NCI-H748 treated with DMSO at 0.1 percent for 48 hours (cell line): ENCODE data around the gene C5orf46.

Experiments used
- DNase-seq: peaks from one replicate; lab custom pipeline; 2025; lab: John Stamatoyannopoulos, UW

The C5orf46 gene

DNA sequence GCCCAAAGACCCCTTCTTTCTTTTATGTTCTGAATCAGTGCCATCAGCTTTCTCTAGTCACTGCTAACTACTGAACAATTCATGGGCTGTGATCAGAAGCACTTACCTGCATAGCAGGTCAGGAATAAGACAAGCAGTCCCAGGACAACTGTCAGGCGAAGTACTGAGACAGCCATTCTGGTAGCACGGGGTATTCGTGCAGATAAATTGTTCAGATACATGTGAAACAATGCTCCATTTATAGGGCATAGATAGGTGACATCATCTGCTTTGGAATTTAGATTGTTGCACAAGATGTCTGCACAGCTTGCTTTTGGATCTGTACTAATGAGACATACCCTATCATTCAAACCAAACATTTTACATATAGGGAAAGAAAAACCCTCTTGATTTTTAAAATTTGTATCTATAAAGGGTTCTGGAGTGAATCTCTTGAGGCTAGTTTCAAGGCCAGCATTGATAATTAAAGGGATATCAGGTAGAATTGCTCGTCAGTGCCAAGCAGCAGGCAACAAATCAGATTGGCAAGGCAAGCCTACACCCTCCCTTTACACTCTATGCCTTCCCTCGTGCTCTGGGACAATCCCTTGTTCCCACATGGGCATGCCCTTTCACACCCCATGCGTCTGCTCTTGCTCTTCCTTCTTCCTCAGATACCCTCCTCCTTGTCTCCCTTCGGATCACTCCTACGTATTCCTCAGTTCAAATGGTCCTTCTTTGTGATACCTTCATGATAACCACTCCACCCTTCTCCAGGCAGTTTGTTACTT, at the start of gene C5orf46:
TSS of gene C5orf46 (minus strand) at position 213 of the 770 bp plus-strand sequence. CDS start at position 176, 37 bp downstream.
- DNase-seq = no peak

GRCh38 chr5:147954971-147955370, 48.6 kb upstream of the C5orf46 start:
- DNase-seq = no peak

DNA sequence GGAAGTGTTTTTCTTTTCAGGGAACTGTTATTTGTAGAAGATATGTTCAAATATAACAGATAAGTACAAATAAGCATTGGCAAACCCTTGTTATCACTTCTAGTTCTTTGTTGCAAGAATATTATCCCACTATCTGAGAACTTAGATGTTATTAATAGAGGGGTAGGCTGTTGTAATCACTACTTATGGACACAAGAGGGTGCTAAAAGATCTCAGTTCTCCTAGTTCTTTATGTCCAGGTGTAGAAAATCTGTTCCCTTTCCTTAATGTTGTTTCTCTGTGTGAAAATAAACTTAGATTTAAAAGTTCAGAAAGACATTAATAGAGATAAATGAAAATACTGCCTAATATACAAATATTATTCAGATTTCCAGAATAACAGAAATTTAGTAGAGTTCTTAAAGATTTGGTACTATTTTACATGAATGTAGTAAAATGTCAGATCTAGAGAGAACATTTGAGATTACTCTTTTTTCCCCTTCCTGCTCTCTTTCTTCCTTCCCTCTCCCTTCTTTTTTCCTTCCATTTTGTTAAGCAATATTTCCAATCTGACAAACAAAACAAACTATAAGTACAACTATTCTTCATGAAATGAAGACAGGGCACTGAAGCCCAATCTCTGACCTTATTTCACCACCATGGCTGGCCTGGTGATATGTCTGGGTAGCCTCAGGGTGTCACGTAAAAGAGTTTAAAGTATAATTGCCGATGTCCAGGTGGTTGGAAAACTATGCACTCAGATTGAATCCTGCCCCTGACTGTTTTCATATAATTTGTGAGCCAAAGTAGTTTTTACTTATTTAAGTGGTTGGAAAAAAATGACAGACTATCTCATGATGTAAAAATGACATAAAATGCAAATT, 43.6 kb upstream of the C5orf46 start:
- DNase-seq = peak; percentile 70

GRCh38 chr5:147946658-147947274, 40.4 kb upstream of the C5orf46 start:
- peak; percentile 51 for DNase-seq

GRCh38 chr5:147939431-147940114, 33.2 kb upstream of the C5orf46 start:
- DNase-seq = no peak

- peak; percentile 38 for DNase-seq
These were observed 28.7 kb upstream of the C5orf46 start for GRCh38 chr5:147935032-147935431.

GRCh38 chr5:147930769-147931168, 24.4 kb upstream of the C5orf46 start:
- no peak for DNase-seq

DNA sequence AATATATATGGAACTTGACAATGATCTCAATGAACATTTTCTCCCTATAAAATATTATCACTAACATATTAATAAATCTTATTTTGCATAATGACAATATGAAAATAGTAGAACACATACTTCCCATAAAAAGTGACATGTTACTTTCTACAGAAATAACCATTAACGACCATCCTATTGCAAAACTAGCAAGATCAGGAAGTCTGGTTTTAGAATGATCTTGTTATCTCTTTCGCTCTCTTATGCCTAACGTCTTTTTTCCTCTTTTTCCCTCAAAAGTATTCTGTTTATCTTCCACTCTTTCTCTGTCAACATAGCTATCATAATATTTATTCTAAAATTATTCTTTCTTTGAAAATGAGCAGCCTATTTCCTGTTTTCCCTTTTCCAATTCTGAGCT, 21.6 kb upstream of the C5orf46 start:
- DNase-seq = no peak

DNA sequence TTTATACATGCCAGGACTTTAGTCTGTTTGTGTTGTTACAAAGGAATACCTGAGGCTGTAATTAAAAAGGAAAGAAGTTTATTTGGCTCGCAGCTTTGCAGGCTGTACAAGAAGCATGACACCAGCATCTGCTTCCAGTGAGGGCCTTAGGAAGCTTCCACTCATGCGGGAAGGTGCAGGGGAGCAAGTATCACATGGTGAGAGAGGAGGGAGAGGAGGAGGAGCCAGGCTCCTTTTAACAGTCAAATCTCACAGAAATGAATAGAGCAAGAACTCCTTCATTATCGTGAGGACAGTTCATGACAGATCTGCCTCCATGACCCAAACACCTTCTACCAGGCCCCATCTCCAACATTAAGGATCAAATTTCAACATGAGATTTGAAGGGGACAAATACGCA, 18.7 kb upstream of the C5orf46 start:
- DNase-seq = no peak

DNA sequence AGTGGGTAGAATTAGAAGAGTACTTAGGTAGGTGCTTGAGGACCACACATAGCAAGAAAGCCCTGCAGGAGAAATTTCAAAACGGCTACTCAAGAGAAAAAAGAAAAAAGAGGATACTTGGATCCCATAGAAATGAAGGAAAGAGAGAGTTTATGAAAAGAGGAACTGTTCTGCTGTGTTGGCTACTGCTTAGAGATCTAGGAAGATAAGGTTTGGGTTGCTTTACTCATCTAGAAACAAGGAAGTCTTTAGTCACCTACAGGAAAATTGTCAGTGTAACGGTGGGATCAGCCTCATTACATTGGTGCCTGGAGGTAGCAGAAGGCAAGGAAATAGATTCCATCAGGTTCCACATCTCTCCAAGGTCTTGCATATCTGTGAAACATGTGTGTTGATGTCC, 14.8 kb upstream of the C5orf46 start:
- no peak for DNase-seq

DNA sequence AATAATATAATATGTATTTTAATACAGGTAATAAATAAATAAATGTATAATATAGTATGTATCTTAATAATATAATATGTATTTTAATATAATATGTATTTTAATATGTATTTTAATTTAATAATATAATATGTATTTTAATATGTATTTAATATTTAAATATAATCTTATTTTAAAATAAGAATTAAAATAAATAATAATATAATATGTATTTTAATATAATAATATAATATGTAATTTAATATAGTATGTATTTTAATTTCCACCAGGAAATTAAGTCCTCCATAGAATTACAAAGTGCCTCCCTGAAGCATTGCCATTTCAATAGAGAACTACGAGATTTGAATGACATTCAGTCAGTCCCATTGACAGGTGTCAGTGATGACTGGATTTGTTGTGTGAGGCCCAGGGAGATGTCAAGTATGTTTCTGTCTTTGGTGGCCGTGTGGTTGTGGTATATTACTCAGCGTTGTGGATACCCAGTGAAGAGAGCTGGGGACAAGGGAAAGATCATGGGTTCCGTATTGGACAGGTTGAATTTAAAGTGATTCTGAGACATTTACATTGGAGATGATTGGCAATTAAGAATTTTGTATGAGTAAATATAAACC, 14.2 kb upstream of the C5orf46 start:
- DNase-seq = no peak

DNA sequence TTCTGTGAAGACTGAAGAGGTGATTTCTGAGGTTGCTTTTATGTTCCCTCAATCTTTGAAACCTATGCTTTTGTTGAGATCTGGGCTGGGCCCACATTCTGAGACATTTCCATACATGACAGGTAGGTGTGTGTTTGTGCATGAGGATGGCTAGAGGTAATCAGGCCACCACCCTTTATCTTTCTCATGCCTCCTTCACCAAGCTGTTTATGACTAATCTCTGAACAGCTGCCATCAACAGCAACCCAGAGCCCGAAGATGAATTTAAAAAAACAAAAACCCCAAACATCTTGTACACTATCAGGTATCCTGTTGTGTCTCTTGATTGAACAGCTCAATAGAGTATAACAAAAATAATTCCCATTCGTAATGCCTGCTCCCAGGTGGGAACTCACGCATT, 12.6 kb upstream of the C5orf46 start:
- peak; percentile 48 for DNase-seq

DNA sequence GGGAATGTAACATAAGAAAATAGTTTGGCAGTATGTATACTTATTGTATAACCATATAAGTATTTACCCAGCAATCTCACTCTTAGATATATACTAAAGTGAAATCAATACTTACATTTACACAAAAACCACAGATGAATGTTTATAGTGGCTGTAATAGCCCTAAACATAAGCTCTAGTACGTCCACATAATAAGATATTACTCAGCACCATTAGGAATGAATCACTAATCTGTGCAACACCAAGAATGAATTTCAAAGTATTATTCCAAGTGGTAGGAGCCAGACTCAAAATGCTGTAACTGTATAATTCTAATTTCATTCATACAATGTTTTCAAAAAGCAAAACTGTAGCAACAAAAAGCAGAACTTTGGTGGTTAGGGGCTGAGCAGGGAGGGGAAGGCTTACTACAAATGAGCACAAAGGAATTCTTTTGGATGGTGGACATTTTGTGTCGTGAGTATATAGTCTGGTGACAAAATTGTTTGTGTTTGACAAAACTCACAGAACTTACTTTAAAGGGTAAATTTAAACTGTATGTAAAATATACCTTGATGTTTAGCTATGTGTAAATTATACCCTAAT, 11.9 kb upstream of the C5orf46 start:
- DNase-seq = no peak

DNA sequence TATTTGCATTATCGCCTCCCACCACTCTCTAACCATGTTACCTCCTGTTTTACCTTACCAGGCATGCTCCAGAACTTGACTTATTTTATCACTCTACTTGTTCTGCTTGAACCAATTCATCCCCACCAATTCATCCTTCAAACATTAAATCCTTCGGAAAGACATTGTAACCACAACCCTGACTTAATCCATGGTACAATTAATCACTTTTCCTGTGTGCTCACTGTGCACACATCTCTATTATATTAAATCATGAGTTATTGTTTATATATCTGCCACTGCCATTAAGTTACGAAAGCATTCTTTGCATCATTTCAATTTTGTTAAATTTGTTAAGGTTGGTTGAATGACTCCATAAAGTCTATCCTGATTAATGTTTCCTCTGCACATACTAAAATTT, 7.4 kb upstream of the C5orf46 start:
- no peak for DNase-seq

DNA sequence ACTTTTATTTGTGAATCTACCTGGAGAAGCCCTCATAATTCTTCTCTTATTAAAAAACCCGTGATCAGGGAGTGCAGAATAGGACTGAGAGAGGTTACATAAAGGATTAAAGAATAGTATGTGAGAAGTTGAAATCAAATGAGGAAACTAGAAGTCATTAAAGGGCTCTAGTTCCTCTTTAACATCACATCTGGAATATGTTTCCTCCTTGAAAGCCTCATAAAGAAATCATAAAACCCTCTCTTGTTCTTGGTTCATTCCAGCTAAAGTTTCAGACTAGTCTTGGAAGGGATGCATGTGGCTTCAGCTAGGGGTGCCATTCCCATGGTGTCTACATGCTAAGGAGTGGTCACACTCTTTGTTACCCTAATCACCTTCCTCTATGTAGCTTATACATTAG, 5.7 kb upstream of the C5orf46 start:
- DNase-seq = no peak

- DNase-seq = no peak
These were observed 5.1 kb upstream of the C5orf46 start for GRCh38 chr5:147911427-147911826.

GRCh38 chr5:147904110-147904509, 2.2 kb downstream of the C5orf46 start:
- DNase-seq = no peak

DNA sequence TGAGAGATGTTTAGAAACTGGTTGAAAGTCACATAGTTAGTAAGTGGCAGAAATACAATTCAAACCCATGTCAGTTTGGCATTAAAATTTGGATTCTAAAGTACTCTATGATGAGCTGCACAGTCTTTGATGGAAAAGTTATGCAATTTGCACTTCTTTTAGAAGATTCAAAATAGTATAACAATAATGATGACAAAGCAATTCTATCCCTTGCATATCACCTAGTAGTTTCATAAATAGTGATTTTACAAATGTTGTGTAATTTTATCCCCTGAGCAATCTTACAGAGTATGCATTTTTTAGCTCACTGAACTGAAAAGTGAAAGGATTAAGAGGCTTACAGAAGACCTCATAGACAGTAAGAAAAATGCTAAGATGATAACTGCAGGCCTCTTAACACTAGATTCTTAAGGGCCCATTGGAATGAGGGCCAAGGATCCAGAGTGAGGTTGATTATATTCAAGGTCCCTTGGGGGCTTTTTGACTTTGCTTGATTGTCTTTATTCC, 3.7 kb downstream of the C5orf46 start:
- no peak for DNase-seq

- DNase-seq = no peak
These were observed 4.7 kb downstream of the C5orf46 start for GRCh38 chr5:147901599-147902039.

GRCh38 chr5:147898875-147899401, 7.4 kb downstream of the C5orf46 start:
- DNase-seq = no peak

- DNase-seq = no peak
These were observed 10.5 kb downstream of the C5orf46 start for GRCh38 chr5:147895864-147896263.
